Panc1 (cell line): ENCODE results near the gene HDGFL1. TPM values are rescaled to one million over a fixed set of nuclear protein-coding genes. Genes with fewer than 3 reads are reported as not detected.

Experiments used
- ATAC-seq: fragments of 200-7000 bp; cut with Tn5 transposase; 2 replicates; pipeline ENCODE4 v1.9.1; 2020; ENCODE audit warnings: mild to moderate bottlenecking, moderate library complexity
- BruUV-seq: library from RNA; stranded (reverse); fragments of 400-500 nt; replicated peaks from 2 replicates; lab custom pipeline; 2021; lab: Mats Ljungman, UMichigan
- CTCF ChIA-PET: fragments of 300-600 bp; sonication (Branson Sonifier 250); formaldehyde crosslinking; loops from one replicate; lab custom pipeline; 2022; ENCODE audit warnings: antibody characterized with exemption; lab: Charles Lee
- POLR2A ChIA-PET: fragments of 300-600 bp; sonication (Branson Sonifier 250); formaldehyde crosslinking; loops from one replicate; lab custom pipeline; 2022; ENCODE audit warnings: antibody characterized with exemption; lab: Charles Lee
- DNase-seq: peaks from one replicate; pipeline ENCODE4 v3.0.0-alpha.2; 2010; ENCODE audit warnings: low read depth, low spot score
- H3K27ac ChIP-seq: 2 replicates; pipeline ENCODE4 v1.5.1; 2011; ENCODE audit warnings: mild to moderate bottlenecking, low read length, inconsistent platforms
- H3K27me3 ChIP-seq: fragments of 200-500 bp; sonication (Bioruptor generic); 2 replicates; pipeline ENCODE4 v1.6.0; 2014; ENCODE audit warnings: low read length, inconsistent platforms; ENCODE audit not compliant: control insufficient read depth, insufficient read depth
- H3K36me3 ChIP-seq: fragments of 200-500 bp; sonication (Bioruptor generic); 2 replicates; pipeline ENCODE4 v1.5.1; 2014; ENCODE audit warnings: inconsistent platforms, mild to moderate bottlenecking, low read length, moderate library complexity; ENCODE audit not compliant: control insufficient read depth, insufficient read depth
- H3K4me1 ChIP-seq: 2 replicates; pipeline ENCODE4 v1.5.1; 2011; ENCODE audit warnings: inconsistent platforms, mild to moderate bottlenecking, low read length, moderate library complexity; ENCODE audit not compliant: control insufficient read depth, insufficient read depth
- H3K4me3 ChIP-seq, 2 experiments: 2 replicates each; pipeline ENCODE4 v1.5.1; 2011 to 2012; ENCODE audit warnings: low read depth in 2 of 2, low read length in 2 of 2, mild to moderate bottlenecking in 2 of 2, inconsistent platforms in 1 of 2, moderate library complexity in 1 of 2
- H3K9me3 ChIP-seq: fragments of 200-500 bp; sonication (Bioruptor generic); 2 replicates; pipeline ENCODE4 v1.5.1; 2014; ENCODE audit warnings: low read depth, mild to moderate bottlenecking, inconsistent platforms, low read length, moderate library complexity; ENCODE audit not compliant: control insufficient read depth, insufficient read depth
- POLR2AphosphoS5 ChIP-seq: IDR thresholded peaks from 2 replicates; pipeline ENCODE4 v1.6.1; 2012; ENCODE audit warnings: mild to moderate bottlenecking, low read depth, low read length, moderate library complexity
- SIN3A ChIP-seq: IDR thresholded peaks from 2 replicates; pipeline ENCODE4 v1.6.1; 2012; ENCODE audit warnings: low read depth, mild to moderate bottlenecking, low read length, moderate library complexity, borderline replicate concordance; ENCODE audit not compliant: insufficient read depth
- TCF7L2 ChIP-seq: IDR thresholded peaks from 2 replicates; pipeline ENCODE4 v1.6.1; 2011; ENCODE audit warnings: mild to moderate bottlenecking, low read depth, low read length, inconsistent platforms
- in situ Hi-C: cut with HindIII; loops from 2 replicates; pipeline ENCODE4 v1.10.0; 2016; ENCODE audit warnings: low sequenced_read_pairs, low pct_unique_long_range_greater_than_20kb
- intact Hi-C: fragments of 100-400 bp; cut with micrococcal nuclease; formaldehyde crosslinking; loops from one replicate; pipeline ENCODE4 v1.10.0; 2022; ENCODE audit not compliant: unreplicated experiment
- total RNA-seq: library from RNA; stranded (reverse); gene quantifications from one replicate; pipeline ENCODE4 v1.2.1, GENCODE V29; 2021; ENCODE audit not compliant: unreplicated experiment
- TF ChIP-seq, protein P1 (sequence below), 2 experiments: IDR thresholded peaks; 2 replicates each; pipeline ENCODE4 v1.6.1; 2011 to 2012; ENCODE audit warnings: low read depth in 2 of 2, control low read depth in 1 of 2, low read length in 1 of 2, mild to moderate bottlenecking in 1 of 2, moderate library complexity in 1 of 2; ENCODE audit not compliant: insufficient read depth in 1 of 2
- TF ChIP-seq, protein P2 (sequence below): fragments of 450-650 bp; IDR thresholded peaks from 2 replicates; pipeline ENCODE4 v1.5.1; 2017; ENCODE audit warnings: mild to moderate bottlenecking

HDGFL1 gene
- total RNA-seq, 1 experiment from 2014 or later = not detected

GRCh38 chr6:22530506-22530905 lies 38.9 kb upstream of the HDGFL1 start:
- in situ Hi-C loops (no loop called here), intact Hi-C loops (no loop called here)
- Histone ChIP-seq H3K27ac (no peak overlapping the region), H3K9me3 (no peaks in the 10 kb centered on the region), H3K36me3 (no peaks in the 10 kb centered on the region), H3K27me3 (no peaks in the 10 kb centered on the region), H3K4me3 (no peak overlapping the region), H3K4me1 (no peaks in the 10 kb centered on the region)
- ChIA-PET POLR2A (no interaction called here), CTCF (no interaction called here)
- DNase-seq (no peak), ATAC-seq (no peak)
- BruUV-seq = no TSS peak
- TF ChIP-seq, protein P1, sequence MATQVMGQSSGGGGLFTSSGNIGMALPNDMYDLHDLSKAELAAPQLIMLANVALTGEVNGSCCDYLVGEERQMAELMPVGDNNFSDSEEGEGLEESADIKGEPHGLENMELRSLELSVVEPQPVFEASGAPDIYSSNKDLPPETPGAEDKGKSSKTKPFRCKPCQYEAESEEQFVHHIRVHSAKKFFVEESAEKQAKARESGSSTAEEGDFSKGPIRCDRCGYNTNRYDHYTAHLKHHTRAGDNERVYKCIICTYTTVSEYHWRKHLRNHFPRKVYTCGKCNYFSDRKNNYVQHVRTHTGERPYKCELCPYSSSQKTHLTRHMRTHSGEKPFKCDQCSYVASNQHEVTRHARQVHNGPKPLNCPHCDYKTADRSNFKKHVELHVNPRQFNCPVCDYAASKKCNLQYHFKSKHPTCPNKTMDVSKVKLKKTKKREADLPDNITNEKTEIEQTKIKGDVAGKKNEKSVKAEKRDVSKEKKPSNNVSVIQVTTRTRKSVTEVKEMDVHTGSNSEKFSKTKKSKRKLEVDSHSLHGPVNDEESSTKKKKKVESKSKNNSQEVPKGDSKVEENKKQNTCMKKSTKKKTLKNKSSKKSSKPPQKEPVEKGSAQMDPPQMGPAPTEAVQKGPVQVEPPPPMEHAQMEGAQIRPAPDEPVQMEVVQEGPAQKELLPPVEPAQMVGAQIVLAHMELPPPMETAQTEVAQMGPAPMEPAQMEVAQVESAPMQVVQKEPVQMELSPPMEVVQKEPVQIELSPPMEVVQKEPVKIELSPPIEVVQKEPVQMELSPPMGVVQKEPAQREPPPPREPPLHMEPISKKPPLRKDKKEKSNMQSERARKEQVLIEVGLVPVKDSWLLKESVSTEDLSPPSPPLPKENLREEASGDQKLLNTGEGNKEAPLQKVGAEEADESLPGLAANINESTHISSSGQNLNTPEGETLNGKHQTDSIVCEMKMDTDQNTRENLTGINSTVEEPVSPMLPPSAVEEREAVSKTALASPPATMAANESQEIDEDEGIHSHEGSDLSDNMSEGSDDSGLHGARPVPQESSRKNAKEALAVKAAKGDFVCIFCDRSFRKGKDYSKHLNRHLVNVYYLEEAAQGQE (IDR thresholded peaks at IDR 0.05; ENCODE audit: insufficient read depth in 1 of 2, low read depth in 2 of 2, low read length in 1 of 2) = no peak
- TF ChIP-seq POLR2AphosphoS5 = no peak
- TF ChIP-seq, protein P2, sequence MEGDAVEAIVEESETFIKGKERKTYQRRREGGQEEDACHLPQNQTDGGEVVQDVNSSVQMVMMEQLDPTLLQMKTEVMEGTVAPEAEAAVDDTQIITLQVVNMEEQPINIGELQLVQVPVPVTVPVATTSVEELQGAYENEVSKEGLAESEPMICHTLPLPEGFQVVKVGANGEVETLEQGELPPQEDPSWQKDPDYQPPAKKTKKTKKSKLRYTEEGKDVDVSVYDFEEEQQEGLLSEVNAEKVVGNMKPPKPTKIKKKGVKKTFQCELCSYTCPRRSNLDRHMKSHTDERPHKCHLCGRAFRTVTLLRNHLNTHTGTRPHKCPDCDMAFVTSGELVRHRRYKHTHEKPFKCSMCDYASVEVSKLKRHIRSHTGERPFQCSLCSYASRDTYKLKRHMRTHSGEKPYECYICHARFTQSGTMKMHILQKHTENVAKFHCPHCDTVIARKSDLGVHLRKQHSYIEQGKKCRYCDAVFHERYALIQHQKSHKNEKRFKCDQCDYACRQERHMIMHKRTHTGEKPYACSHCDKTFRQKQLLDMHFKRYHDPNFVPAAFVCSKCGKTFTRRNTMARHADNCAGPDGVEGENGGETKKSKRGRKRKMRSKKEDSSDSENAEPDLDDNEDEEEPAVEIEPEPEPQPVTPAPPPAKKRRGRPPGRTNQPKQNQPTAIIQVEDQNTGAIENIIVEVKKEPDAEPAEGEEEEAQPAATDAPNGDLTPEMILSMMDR = no peak
- no peak for TF ChIP-seq TCF7L2
- no peak for TF ChIP-seq SIN3A

DNA sequence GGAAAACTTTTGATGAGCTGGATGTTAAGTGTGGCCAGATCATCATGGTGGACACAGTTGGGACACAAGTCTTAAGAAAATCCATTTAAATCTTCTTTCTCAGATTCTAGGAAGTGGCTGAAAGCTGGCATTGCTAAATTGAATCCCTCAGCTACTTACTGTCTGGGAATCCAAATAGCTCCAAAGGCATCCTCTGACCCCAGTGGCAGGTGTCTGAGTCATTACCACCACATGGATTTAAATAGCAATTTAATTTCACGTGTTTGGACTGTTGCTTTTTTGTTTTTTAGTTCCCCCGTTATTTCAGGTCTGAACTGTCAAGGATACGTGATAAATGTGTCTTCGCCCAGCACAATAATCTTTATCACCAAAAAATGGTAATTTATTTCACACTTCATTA lies 33.2 kb upstream of the HDGFL1 start:
- H3K4me3 ChIP-seq = no peak overlapping the region
- H3K36me3 ChIP-seq = no peaks in the 10 kb centered on the region
- no TSS peak for BruUV-seq
- in situ Hi-C loops = no loop called here
- ChIA-PET POLR2A (no interaction called here), CTCF (no interaction called here)
- intact Hi-C loops = no loop called here
- ATAC-seq = no peak
- DNase-seq = no peak
- no peak for TF ChIP-seq TCF7L2
- TF ChIP-seq POLR2AphosphoS5 = no peak
- no peak for TF ChIP-seq SIN3A
- TF ChIP-seq, protein P2 = no peak
- TF ChIP-seq, protein P1 (IDR thresholded peaks at IDR 0.05; ENCODE audit: insufficient read depth in 1 of 2, low read depth in 2 of 2, low read length in 1 of 2) = no peak
- H3K9me3 ChIP-seq = no peaks in the 10 kb centered on the region
- H3K27ac ChIP-seq = no peak overlapping the region
- no peaks in the 10 kb centered on the region for H3K4me1 ChIP-seq
- no peaks in the 10 kb centered on the region for H3K27me3 ChIP-seq
